Upper lobe of left lung (tissue), 6 donors: Measurements from ENCODE around the gene ARAP2. TPM values are rescaled to one million over a fixed set of nuclear protein-coding genes. Genes with fewer than 3 reads are reported as not detected.
A peak's percentile ranks its signal among the peaks of the same experiment; 100 is the strongest.

Experiments
- ATAC-seq, 2 donors: fragments of 200-7000 bp; cut with Tn5 transposase; one replicate each; pipeline ENCODE4 v1.9.1; 2022; ENCODE audit warnings: mild to moderate bottlenecking in 2 of 2, moderate library complexity in 2 of 2; ENCODE audit not compliant: low FRiP score in 2 of 2
- DNase-seq, 2 donors: peaks; one replicate each; pipeline ENCODE4 v3.0.0-alpha.2; 2019 to 2020
- H3K27ac ChIP-seq, 4 donors: fragments of 200-600 bp; sonication (generic); one replicate each; pipeline ENCODE4 v1.5.1; 2016 to 2019
- H3K27me3 ChIP-seq, 4 donors: fragments of 200-600 bp; sonication (generic); one replicate each; pipeline ENCODE4 v1.5.1; 2017 to 2019
- H3K36me3 ChIP-seq, 4 donors: fragments of 200-600 bp; sonication (generic); one replicate each; pipeline ENCODE4 v1.5.1; 2016 to 2019
- H3K4me1 ChIP-seq, 4 donors: fragments of 200-600 bp; sonication (generic); one replicate each; pipeline ENCODE4 v1.5.1; 2018 to 2019
- H3K4me3 ChIP-seq, 4 donors: fragments of 200-600 bp; sonication (generic); one replicate each; pipeline ENCODE4 v1.5.1; 2017 to 2019; ENCODE audit warnings: mild to moderate bottlenecking in 2 of 4, moderate library complexity in 1 of 4
- H3K9me3 ChIP-seq, 4 donors: fragments of 200-600 bp; sonication (generic); one replicate each; pipeline ENCODE4 v1.5.1; 2018 to 2019
- CTCF ChIP-seq, 6 experiments: fragments of 450-650 bp in 4 of 6; fragments of 200-600 bp in 2 of 6; sonication (generic) in 2 of 6; IDR thresholded peaks; one replicate each; pipeline ENCODE4 v1.5.1; 2016 to 2019; ENCODE audit warnings: antibody characterized with exemption in 6 of 6
- EP300 ChIP-seq, 4 donors: sonication (generic); formaldehyde crosslinking; IDR thresholded peaks; one replicate each; pipeline ENCODE4 v1.5.1; 2017; ENCODE audit warnings: antibody characterized with exemption in 4 of 4, control low read depth in 2 of 4
- POLR2A ChIP-seq, 4 donors: fragments of 450-650 bp; IDR thresholded peaks; one replicate each; pipeline ENCODE4 v1.5.1; 2016 to 2017; ENCODE audit warnings: antibody characterized with exemption in 4 of 4, mild to moderate bottlenecking in 2 of 4
- POLR2AphosphoS5 ChIP-seq, 2 donors: sonication (generic); formaldehyde crosslinking; IDR thresholded peaks; one replicate each; pipeline ENCODE4 v1.5.1; 2017; ENCODE audit warnings: antibody characterized with exemption in 2 of 2
- WGBS, 2 donors: methylation state at CpG; one replicate each; pipeline ENCODE4 v1.1.5; 2017 to 2018; 5-methylcytosine and 5-hydroxymethylcytosine counted together
- total RNA-seq, 6 donors: library from RNA; depleted of rRNA in 4 of 6; stranded (reverse); fragments of >200 nt in 4 of 6; gene quantifications; one replicate each; pipeline versions ENCODE4 v1.1.0 to v1.2.1, GENCODE V29; 2016 to 2021
- donor health status: DM: no; HTN: no; CAD: no; lungs with moderate emphysema.
- donor health status: DM: no; HTN: yes; CAD: no; lungs with severe emphysema.

ARAP2 gene, protein sequence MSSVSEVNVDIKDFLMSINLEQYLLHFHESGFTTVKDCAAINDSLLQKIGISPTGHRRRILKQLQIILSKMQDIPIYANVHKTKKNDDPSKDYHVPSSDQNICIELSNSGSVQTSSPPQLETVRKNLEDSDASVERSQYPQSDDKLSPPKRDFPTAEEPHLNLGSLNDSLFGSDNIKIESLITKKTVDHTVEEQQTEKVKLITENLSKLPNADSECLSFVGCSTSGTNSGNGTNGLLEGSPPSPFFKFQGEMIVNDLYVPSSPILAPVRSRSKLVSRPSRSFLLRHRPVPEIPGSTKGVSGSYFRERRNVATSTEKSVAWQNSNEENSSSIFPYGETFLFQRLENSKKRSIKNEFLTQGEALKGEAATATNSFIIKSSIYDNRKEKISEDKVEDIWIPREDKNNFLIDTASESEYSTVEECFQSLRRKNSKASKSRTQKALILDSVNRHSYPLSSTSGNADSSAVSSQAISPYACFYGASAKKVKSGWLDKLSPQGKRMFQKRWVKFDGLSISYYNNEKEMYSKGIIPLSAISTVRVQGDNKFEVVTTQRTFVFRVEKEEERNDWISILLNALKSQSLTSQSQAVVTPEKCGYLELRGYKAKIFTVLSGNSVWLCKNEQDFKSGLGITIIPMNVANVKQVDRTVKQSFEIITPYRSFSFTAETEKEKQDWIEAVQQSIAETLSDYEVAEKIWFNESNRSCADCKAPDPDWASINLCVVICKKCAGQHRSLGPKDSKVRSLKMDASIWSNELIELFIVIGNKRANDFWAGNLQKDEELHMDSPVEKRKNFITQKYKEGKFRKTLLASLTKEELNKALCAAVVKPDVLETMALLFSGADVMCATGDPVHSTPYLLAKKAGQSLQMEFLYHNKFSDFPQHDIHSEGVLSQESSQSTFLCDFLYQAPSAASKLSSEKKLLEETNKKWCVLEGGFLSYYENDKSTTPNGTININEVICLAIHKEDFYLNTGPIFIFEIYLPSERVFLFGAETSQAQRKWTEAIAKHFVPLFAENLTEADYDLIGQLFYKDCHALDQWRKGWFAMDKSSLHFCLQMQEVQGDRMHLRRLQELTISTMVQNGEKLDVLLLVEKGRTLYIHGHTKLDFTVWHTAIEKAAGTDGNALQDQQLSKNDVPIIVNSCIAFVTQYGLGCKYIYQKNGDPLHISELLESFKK (N-terminal part only)
- total RNA-seq, result 100 to 1,000 TPM in 3 of 6 donors, 10 to 100 TPM in 3; 35.6 to 270 (median 95.2) TPM

DNA sequence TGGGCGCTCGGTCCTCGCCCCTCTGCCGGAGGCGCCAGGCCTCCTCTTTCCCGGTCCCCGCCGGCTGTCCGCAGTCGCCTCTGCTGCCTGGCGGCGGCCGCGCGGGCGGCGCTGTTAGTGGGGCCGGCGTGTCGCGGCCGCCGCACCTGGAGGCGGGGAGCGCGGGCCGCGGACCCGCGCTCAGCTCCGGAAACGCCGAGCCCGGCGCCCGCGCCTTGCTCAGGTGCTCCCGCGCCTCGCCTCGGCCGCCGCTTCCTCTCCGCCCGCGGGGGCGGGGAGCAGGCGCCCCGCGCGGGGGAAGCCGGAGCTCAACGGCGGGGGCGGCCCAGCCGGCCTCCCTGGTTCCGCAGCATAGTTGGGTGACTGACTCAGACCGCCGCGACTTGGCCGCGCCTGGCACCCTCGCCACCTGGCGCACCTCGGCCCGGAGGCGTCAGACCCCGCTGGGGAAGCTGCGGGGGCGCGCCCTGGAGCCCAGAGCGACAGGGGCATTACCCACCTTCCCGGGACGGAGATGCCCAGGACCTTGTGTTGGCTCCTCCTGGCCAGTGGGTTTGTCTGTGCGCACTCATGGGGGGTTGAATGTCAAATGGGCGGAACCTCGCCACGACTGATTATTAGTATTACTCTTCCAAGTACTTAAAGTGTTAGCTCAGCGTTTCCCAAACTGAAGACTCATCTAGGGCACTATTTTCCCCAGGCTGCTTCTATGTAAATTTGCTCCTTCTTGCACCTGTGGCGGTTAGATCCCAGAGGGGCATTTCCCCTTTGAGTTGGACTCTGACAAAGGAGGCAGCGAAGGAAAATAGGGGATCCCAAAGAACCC is at the start of gene ARAP2:
Gene ARAP2 (minus strand): TSS at position 258 of the 826 bp plus-strand sequence. CDS start 15,028 bp downstream, outside the sequence.
- WGBS, 2 donors, result 3 to 9% methylated on average over 13 to 38 of the region's 81 CpGs
- peaks cover 5 to 25% (median 11%) of the 10 kb centered on the region in 4 donors for H3K4me1 ChIP-seq
- H3K36me3 ChIP-seq, result no peaks in the 10 kb centered on the region
- no peaks in the 10 kb centered on the region for H3K27me3 ChIP-seq
- H3K27ac ChIP-seq, result peak within 1 kb of the TSS; percentile 90 to 97 (median 94)
- peak within 1 kb of the TSS; percentile 51 to 87 (median 72) for H3K4me3 ChIP-seq
- TF ChIP-seq CTCF (IDR thresholded peaks at IDR 0.05) (peak in 3 of 6 experiments; percentile 14 to 15 (median 14)), POLR2A (IDR thresholded peaks at IDR 0.05) (peak in 2 of 4 donors; percentile 51 to 79), POLR2AphosphoS5 (IDR thresholded peaks at IDR 0.05) (peak; percentile 60 to 61), EP300 (IDR thresholded peaks at IDR 0.05) (no peak)
- H3K9me3 ChIP-seq, result no peaks in the 10 kb centered on the region
- peak; percentile 83 to 95 for DNase-seq
- peak; percentile 87 to 88 for ATAC-seq

GRCh38 chr4:36292556-36293188 is 48.4 kb upstream of the ARAP2 start:
- DNase-seq, result no peak
- Histone ChIP-seq H3K4me3 (no peak overlapping the region), H3K36me3 (no peaks in the 10 kb centered on the region), H3K27ac (no peak overlapping the region), H3K27me3 (no peaks in the 10 kb centered on the region), H3K4me1 (no peaks in the 10 kb centered on the region), H3K9me3 (no peaks in the 10 kb centered on the region)
- 80 to 83% methylated on average over 7 of the region's 7 CpGs for WGBS, 2 donors
- ATAC-seq, result no peak
- TF ChIP-seq POLR2AphosphoS5 (IDR thresholded peaks at IDR 0.05) (no peak), POLR2A (IDR thresholded peaks at IDR 0.05) (no peak), CTCF (IDR thresholded peaks at IDR 0.05) (no peak), EP300 (IDR thresholded peaks at IDR 0.05) (no peak)

- DNase-seq, result no peak
- Histone ChIP-seq H3K27ac (no peak overlapping the region), H3K4me1 (no peaks in the 10 kb centered on the region), H3K36me3 (no peaks in the 10 kb centered on the region), H3K27me3 (no peaks in the 10 kb centered on the region), H3K9me3 (no peaks in the 10 kb centered on the region), H3K4me3 (no peak overlapping the region)
- TF ChIP-seq POLR2A (IDR thresholded peaks at IDR 0.05) (no peak), CTCF (IDR thresholded peaks at IDR 0.05) (no peak), EP300 (IDR thresholded peaks at IDR 0.05) (no peak), POLR2AphosphoS5 (IDR thresholded peaks at IDR 0.05) (no peak)
- 85 to 92% methylated on average over 2 of the region's 2 CpGs for WGBS, 2 donors
- ATAC-seq, result no peak
Measured at GRCh38 chr4:36290641-36291040, 46.3 kb upstream of the ARAP2 start.
